ENCODE data around the gene MAP7D1. TPM values are rescaled to one million over a fixed set of nuclear protein-coding genes. Genes with fewer than 3 reads are reported as not detected.

MAP7D1 gene
- 188 and 205 TPM in 2 replicates for total RNA-seq

GRCh38 chr1:36155408-36156328 lies at the start of gene MAP7D1:
Gene MAP7D1 (plus strand): TSS chr1:36156160. CDS start chr1:36156418, 258 bp downstream.

GRCh38 chr1:36125129-36125991 lies 30.6 kb upstream of the MAP7D1 start, which contains the start of gene COL8A2:
Gene COL8A2 (minus strand): TSS chr1:36125222. CDS start chr1:36100242, 24,980 bp downstream.

DNA sequence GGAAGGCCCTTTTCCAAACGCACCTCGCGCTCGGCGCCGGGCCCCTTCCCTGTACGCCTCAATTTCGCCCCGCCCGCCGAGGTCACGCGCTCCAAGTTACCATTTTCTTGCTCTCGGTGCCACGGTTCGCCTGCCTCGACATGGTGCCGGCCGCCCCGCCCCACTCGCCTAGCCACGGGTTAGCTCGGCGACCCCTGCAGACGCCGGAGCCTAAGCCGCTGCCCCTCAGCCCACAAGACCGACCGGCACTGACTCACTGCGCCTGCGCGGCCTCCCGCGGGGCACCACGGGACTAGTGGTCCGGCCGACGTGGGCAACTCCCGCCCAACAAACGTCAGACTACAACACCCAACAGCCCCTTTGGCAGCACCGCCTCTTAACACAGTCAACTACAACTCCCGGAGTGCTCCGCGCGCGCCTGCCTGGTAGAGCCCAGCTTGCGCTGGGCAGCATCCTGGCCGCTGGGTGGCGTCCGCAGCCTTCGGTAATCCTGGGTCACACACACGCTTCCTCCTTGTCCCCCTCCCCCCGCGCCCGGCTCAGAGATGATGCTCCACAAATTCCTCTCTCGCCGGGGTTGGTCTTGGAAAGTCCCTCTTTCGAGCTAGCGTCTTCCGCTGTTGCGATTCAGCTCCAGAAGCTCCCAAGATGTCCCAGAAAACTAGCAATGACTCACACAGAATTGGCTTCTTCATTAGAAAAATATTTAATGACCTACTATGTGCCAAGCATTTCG lies 6.6 kb upstream of the MAP7D1 start, which contains the start of gene TRAPPC3:
TRAPPC3 (minus strand) TSS at position 250 of the 736 bp plus-strand sequence; CDS start at position 142, 108 bp downstream.

GRCh38 chr1:36223996-36224536 lies 68.1 kb downstream of the MAP7D1 start, which contains the start of gene THRAP3:
Gene THRAP3 (plus strand): TSS chr1:36224443. CDS start chr1:36282564, 58,121 bp downstream.

Small RNA genes within 50 kb of the gene (small RNA-seq; reads per million reads assigned to genes)
- gene RN7SL131P = not detected

Other genes starting within 250 kb of the MAP7D1 start
- gene AGO3, start 225.1 kb upstream of the MAP7D1 start, total RNA-seq = 12.1 and 16.1 TPM in 2 replicates
- 0.10 and 0.33 TPM in 2 replicates for gene TEKT2, start 72.1 kb upstream of the MAP7D1 start, total RNA-seq
- gene ADPRS, start 67.3 kb upstream of the MAP7D1 start, total RNA-seq = 25.7 and 33.6 TPM in 2 replicates
- 2.4 and 2.6 TPM in 2 replicates for gene COL8A2, start 30.9 kb upstream of the MAP7D1 start, total RNA-seq
- 96.0 and 99.6 TPM in 2 replicates for gene TRAPPC3, start 6.7 kb upstream of the MAP7D1 start, total RNA-seq
- gene THRAP3, start 68.3 kb downstream of the MAP7D1 start, total RNA-seq = 170 and 183 TPM in 2 replicates
- 2.2 and 3.3 TPM in 2 replicates for gene SH3D21, start 150.2 kb downstream of the MAP7D1 start, total RNA-seq
- 101 and 165 TPM in 2 replicates for gene EVA1B, start 167.5 kb downstream of the MAP7D1 start, total RNA-seq
- gene STK40, start 229.8 kb downstream of the MAP7D1 start, total RNA-seq = 21.2 and 25.2 TPM in 2 replicates
- 6.4 and 8.8 TPM in 2 replicates for gene LSM10, start 241.7 kb downstream of the MAP7D1 start, total RNA-seq

All from vein endothelial cell (primary cell).